COLO668 (cell line): ENCODE results near the gene ZNF664.

Experiments used
- DNase-seq: peaks from one replicate; lab custom pipeline; 2025; ENCODE audit not compliant: unreplicated experiment; lab: John Stamatoyannopoulos, UW

The ZNF664 gene

DNA sequence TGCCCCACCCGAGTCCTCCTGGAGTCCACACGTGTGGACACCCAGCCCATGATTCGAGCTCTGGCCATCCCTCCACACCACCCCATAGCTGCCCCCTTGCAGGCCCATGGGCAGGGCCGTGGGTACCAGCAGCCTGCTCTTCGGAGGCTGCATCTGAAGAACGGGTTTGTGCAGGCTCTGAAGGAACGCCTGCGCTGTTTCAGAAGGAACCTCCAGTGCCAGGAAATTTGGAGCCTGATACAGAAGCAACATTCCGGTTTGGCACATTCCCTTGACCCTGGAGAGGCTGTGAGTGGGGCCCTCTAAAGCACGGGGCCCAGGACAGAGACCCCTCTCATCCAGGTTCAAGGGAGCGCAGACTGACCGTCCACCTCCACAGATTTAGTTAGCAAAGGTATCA, 57.0 kb downstream of the ZNF664 start:
- DNase-seq = no peak

DNA sequence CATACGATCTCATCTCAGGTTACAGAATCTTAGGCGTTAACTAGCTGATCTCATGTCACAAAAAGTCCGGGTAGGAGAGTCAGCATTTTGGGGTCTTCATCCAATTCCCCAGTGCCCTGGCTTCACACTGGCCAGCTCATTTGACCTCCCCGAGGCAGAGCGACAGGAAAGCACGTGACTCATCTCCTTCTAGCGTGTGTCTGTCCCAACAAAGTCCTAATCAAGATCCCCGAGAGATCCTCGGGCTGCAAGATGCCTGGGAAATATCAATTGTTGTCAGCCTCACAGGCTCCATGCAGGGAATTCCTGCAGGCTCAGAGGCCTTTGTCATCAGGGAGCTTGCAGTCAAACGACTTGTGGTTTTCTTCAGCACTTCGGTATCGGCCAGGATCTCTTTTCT, 57.5 kb downstream of the ZNF664 start:
- DNase-seq = no peak

DNA sequence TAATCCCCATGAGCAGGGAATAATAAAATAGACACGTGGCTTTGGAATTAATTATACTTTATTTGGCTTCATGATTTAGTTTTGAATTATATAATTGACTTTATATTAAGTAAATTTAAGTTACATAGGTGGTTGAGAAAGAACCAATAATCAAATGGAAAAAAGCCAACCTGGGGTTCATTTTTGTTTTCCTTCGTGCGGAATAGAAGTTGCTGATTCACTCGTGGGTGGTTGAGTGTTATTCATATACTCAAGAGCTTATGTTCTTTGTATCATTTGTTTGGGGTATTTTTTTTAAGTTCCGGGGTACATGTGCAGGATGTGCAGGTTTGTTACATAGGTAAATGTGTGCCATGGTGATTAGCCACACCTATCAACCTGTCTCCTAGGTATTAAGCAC, 58.0 kb downstream of the ZNF664 start:
- no peak for DNase-seq

DNA sequence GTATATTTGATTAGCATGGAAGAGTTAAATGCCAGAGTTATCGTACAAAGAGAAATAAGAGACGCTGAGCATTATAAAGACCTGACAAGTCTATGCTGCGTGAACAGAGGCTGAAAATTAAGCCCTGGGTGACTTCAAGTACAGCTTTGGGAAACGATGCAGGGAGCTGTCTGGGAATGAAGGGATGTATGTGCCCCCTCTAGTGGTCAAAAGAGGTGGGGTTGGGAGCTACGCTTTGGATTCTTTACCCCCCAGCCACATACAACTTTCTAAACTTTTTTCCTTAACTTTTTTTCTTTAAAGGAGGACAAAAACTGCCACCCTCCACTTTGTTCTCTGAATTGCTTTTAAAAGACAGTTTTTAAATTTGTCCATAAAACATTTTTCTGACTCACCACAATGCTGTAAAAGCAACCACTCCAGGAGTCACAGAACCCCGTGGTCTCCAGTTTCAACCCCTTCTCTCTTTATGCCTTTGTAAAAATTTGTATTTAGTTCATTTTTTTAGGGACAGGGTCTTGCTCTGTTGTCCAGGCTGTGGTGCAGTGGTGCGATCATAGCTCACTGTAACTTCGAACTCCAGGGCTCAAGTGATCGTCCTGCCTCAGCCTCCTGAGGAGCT, 59.4 kb downstream of the ZNF664 start:
- peak; percentile 32 for DNase-seq

DNA sequence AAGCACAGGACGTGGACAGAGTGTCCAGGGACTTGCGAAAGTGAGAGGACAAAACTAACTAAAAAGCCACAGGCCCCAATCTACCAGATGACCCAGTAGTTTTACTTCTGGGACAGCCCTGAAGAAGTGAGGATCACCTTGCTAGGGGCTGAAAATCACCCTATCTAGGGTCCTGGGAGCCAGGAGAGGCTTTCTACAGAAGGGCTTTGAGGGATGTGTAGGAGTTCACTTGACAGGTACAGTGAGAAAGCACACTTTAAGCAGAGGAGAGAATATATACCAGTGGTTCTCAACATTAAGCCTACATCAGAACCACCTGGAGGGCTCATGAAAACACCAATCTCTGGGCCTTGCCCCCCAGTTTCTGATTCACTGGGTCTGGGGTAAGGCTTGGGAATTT, 60.8 kb downstream of the ZNF664 start:
- DNase-seq = no peak

DNA sequence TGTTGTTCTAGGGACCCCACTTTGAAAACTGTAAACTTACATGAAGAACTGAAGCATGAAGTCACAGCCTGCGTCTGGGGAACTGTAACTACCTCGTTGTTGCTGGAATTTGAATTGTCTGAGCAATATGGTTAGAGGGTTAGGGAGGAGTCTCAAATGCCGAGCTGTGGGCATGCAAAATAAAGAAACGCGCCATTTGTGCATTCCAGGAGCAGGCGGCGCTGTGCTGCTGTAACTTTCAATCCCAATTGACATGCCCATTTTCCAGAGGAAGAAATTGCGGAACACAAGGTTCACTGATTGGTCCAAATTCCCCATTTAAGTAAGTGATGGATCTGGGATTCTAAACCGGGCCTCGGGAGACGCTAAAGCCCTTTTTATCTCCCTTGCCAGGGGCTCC, 61.3 kb downstream of the ZNF664 start:
- DNase-seq = no peak

DNA sequence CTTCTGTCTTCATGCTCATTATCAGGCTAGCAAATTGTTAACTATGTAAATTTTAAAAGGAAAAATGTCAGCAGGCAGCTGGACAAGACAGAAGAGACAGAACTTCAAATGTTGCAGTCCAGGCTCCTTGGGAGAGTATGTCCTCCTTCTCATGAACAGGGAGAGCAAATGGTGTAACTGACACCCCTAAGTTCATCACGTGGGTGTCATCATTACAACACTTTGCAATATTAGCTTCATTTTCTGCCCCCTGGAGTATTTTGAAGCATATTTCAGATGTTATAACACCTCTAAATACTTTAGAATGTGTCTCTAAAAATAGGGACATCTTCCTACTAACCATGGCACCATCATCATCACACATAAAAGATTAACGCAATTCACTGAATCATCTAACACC, 62.1 kb downstream of the ZNF664 start:
- no peak for DNase-seq

DNA sequence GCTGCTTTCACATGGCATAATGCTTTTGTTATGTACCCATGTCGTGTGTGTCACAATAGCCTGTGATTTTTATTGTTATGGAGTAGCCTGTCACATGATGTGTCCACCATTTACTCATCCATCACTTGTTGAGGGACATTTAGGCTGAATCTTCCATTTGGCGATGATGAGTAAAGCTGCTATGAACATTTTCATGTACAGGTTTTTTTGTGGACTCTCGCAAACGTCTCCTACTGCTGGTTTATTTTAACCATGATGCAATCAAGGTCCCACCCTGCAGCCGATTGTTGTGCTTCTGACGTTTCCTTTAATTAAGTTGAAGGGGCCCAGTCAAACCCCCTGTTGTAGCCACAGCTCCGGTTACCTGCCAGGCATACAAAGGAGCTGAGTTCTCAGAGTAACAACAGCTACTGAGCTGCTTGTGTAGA, 63.2 kb downstream of the ZNF664 start:
- no peak for DNase-seq

DNA sequence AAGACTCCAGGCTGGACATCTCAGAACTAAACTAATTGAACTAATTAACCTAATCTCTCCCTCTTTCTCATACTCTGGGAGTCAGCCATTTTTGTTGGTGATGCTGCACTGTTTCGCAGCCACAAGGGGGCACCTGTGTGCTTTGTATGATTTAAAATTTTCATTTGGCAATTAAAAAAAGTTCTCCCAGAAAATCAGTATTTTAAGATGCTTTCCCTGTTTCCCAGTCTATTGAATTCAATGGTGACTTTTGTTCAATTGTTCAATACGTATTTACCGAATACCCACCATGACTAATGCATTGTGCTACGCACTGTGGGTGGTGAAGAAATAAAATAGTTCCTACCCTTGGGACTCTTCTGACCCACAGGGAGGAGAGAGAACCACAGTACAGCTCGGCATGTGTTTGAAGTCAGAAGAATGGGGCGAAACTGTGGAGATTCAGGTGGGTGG, 63.7 kb downstream of the ZNF664 start:
- peak; percentile 39 for DNase-seq

DNA sequence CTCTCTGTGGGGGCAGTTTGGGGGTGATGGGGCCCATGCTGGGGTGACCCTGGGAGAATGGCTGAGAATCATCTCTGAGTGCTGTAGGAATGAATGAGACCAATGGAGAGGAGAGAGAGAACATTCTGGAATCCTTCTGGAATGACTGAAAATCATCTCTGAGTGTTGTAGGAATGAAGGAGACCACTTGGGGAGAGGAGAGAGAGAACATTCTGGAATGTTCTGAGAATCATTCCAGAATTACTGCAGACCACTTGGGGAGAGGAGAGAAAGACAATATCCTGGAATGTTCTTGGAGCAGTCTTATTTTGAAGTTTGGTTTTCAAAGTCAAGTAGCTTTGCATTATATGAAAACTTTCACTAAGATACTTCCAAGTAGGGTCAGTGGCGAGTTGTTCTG, 64.3 kb downstream of the ZNF664 start:
- DNase-seq = no peak

DNA sequence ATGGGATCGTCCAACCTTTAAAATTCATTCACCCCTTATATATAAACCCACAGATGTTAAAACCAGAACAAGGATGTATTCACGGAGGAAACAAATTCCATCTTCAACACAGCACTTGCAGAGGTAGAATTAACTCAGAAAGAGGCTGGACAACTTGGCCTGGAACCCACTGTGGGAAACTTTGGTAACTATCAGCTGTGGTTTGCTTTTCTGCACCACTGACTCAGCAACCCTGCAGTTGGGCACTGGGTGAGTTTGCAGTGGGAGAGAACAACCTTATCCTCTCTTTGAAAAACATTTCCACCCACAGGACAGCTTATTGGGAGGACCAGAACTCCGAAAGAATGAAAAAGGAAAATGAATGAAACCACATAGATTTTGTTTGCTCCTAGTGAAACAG, 66.3 kb downstream of the ZNF664 start:
- no peak for DNase-seq

DNA sequence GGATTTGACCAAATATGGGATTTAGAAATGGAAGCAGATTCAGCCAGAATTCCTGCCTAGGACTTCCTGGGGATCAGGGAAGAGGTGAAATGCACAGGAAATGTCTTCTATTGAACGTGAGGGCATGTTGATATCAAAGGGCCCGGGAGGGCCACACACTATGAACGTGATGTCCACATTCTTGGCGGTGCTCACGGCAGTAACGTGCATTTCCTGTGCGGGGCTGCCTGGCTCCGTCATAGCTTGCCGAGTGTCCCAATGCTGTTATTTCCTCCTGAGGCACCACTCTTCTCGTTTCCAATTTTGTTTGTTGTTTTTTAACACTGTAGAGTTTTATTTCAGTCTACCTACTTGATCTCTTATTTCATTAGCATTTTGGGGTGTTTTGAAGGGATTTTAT, 67.3 kb downstream of the ZNF664 start:
- DNase-seq = no peak

DNA sequence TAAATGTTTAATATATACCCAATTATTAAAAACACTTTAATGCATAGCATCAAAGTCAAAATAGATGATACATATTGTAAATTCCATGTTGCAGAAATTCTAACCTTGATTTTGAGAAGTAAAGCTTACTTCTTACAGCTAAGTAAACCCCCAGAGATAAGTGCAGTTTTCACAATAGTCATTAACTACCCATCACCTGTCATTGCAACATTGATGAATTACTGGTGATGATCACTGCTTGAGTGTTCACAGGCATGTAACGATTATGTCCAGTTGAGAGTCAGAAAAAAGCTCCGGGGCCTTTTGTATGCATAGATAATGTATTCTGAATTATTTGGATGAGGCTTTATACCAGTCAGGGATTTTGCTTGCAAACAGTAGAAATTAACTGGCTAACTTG, 67.7 kb downstream of the ZNF664 start:
- DNase-seq = no peak

DNA sequence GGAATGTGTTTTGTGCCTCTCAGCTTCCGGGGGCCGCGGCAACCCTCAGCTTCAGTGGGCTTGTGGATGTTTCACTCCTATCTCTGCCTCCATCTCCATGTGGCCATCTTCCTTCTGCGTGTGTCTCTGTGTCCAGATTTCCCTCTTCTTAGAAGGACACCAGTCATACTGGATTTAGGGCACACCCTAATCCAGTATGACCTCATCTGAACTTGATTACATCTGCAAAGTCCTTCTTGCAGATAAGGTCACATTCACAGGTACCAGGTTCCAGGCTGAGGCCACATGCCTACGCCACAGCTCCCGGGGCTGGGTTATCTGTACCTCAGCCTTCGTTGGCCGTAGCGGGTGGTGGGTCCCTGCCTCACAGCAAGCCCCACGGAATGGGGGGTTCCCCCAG, 68.9 kb downstream of the ZNF664 start:
- DNase-seq = no peak

DNA sequence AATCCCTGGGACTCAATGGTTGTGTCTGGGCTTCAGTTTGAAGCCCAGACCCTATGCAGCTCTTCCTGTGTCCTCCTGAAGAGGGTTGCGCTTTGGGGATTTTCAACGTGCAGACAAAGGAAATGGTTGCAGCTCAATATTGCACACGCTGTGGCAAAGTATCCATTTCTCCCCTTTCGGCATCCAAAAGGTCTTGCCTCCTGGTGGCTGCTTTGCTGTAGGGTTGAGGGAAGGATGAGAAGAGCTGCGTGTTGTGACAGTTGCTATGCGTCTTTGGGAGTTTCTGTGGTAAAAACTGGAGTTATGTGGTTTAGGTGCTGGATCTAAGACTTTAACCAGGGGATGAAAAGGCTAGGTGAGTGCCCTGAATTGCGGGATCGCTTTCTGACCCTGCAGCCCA, 71.0 kb downstream of the ZNF664 start:
- no peak for DNase-seq

DNA sequence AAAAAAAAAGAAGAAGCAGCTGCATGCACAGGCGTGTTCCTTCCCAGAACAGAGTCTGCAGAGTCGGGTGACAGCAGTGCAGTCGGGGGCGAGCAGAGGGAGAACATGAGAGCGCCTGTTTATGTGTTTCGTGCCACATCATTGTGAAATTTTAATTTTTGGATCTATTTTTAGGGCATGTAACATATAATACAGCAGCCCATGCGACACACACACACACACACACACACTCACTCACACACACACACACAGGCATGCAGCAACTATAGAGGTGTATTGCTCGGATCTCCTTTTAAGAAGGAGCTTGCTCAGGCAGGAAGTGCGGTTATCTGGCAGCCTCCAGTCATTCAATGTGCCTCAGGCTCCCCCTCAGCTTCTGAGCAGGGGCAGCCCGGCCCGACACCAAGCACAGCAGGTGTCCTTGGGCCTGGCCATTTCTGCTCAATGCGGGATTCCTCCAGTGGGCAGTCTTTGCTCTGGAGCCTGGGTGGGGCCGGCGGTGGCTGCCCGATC, 71.8 kb downstream of the ZNF664 start:
- DNase-seq = no peak

DNA sequence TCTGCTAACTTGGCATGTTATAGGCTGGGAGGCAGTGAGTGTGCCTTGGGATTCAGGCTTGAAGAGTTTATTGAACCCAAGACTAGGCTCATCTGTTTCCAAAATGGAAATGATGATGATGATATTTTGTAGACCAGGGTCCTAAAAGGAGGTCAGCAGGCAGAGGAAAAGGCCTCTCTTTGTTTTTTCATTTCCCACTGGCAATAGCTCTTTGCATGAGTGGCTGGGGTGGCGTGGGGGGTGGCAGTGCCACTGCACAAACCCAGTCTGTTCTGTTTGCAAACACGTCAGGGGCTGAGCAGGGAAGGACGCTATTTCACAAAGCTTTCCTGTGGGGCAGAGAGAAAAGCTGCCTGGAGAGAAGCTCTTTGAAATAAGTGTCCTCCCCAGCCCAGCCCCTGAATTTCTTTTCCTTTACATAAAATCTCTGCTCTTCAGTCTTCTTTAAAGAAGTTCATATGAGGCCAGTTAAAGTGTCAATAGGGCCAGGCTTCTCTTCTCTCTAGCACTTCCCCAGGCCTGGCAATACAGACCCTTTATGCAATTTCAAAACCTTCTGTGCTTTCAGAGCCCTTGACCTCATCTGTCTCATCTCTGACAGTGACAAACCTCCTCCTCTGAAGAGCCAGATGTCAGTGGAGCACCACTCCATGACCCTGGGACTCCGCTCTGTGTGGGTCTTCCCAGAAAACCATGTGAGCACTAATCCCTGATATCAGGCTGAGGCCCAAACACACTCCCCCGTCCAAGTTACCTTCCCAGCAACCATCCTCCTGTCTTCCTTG, 72.8 kb downstream of the ZNF664 start:
- DNase-seq = no peak

DNA sequence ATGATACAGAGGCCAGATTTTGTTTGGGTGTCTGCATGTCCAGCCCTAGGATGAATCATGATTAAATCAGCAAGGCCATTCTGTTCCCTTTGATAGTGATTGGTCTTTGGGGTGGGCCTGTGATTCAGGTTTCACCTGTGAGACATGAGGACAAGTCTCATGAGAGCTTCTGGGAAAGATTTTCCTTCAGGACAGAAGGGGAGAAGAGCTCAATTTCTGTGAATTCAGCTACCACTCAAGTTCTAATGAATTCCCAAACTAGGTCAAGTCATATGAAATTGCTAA, 73.4 kb downstream of the ZNF664 start:
- no peak for DNase-seq

DNA sequence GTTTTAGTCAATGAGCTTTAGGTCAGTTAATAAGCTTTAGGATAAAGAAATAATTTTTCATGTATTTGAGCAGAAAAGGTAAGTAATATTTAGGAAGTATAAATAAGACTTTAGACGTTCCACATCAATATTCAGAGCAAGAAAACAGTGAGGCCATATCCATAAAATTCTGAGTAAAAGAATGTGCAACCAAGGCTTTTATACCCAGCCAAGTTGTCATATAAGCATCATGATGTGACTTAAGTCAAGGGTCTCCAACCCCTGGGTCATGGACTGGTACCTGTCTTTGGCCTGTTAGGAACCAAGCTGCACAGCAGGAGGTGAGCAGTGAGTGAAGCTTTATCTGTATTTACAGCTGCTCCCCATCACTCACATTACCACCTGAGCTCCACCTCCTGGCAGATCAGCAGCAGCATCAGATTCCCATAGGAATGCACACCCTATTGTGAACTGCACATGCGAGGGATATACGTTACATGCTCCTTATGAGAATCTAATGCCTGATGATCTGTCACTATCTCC, 74.1 kb downstream of the ZNF664 start:
- no peak for DNase-seq

DNA sequence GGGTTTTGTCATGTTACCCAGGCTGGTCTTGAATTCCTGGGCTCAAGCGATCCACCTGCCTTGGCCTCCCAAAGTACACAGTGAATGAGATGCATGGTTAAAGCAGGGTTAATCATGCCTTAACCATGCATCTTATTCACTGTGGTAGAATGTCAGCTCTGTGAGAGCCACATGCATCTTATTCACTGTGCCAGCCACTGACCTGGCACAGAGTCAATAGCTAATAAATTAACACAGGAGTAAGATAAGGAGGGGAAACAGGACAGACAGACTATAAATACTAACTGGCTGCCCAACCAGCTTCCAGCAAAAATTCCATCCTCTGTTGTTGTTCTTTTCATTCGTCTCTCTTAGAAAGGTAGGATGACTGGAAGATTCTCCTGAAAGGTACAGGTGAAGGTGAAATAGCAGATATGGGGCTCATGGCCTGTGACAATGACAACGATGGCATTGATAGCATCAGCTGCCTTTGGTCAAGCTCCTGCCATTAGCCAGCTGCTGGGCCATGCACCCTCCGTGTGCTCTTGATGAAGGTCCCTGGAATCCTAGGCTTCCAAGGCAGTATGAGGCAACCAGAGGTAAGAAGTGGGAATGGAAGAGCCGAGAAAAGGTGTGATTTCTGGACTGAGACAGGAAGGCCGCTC, 76.6 kb downstream of the ZNF664 start:
- no peak for DNase-seq

DNA sequence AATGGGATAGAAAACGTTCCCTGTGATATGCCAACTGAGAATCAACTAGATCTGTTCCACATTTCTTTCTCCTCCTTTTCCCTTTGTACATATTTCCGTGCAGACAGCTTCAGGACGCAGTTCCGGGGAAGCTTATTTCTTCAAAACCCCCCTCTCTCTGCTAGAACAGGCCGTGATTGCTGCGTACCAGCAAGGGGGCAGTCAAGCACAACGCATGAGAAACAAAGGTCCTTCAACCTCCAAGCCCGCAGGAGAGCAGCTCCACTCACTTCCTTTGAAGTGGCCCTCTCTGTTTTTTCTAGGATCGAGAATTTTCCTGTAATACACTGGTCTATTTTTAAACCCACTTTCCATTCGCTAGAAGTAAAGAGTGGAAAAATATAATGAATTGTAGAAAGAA, 80.8 kb downstream of the ZNF664 start:
- peak; percentile 68 for DNase-seq

DNA sequence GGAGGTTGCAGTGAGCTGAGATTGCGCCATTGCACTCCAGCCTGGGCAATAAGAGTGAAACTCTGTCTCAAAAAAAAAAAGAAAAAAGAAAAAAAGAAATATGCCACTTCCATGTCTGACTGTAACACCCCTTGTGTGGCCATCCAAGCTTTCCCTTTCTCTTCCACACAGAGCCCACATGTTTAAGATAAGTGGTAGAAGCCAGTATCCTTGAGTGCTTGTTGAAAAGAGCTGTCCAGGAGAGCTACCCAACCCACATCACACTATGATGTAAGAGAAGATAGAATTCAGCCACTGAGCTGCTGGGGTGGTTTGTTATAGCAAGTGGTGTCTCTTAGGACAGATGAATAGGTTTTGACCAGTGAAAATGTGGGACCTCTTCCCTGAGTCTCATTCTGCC, 82.1 kb downstream of the ZNF664 start:
- no peak for DNase-seq
